ENCODE measurements around the gene MDFIC2.

The MDFIC2 gene

GRCh38 chr3:70189884-70190473 is 122.5 kb downstream of the MDFIC2 start:
- Mint-ChIP-seq H3K4me1 (peaks cover 10% of the 10 kb centered on the region), H3K9me3 (no peaks in the 10 kb centered on the region), H3K27me3 (ENCODE audit: low read depth, poor library complexity) (peaks cover 3% of the 10 kb centered on the region), H3K27ac (no peak overlapping the region), H3K4me3 (no peak overlapping the region), H3K36me3 (ENCODE audit: low read depth) (no peaks in the 10 kb centered on the region)
- no peak for DNase-seq
- no peak for TF ChIP-seq CTCF (IDR thresholded peaks at IDR 0.05)

GRCh38 chr3:70186221-70186620 is 126.2 kb downstream of the MDFIC2 start:
- DNase-seq, result no peak
- Mint-ChIP-seq H3K27ac (no peak overlapping the region), H3K36me3 (ENCODE audit: low read depth) (no peaks in the 10 kb centered on the region)

GRCh38 chr3:70185661-70186060 is 126.8 kb downstream of the MDFIC2 start:
- Mint-ChIP-seq H3K36me3 (ENCODE audit: low read depth) (no peaks in the 10 kb centered on the region), H3K4me1 (peaks cover 9% of the 10 kb centered on the region), H3K27ac (no peak overlapping the region), H3K4me3 (no peak overlapping the region), H3K27me3 (ENCODE audit: low read depth, poor library complexity) (peaks cover 3% of the 10 kb centered on the region), H3K9me3 (no peaks in the 10 kb centered on the region)
- DNase-seq, result no peak
- no peak for TF ChIP-seq CTCF (IDR thresholded peaks at IDR 0.05)

More at GRCh38 chr3:70186221-70186620, 126.2 kb downstream of the MDFIC2 start:
- H3K27me3 Mint-ChIP-seq (ENCODE audit: low read depth, poor library complexity), result peaks cover 3% of the 10 kb centered on the region
- peaks cover 9% of the 10 kb centered on the region for H3K4me1 Mint-ChIP-seq
- no peak for TF ChIP-seq CTCF (IDR thresholded peaks at IDR 0.05)
- H3K4me3 Mint-ChIP-seq, result no peak overlapping the region
- H3K9me3 Mint-ChIP-seq, result no peaks in the 10 kb centered on the region

GRCh38 chr3:70183781-70184504 is 128.5 kb downstream of the MDFIC2 start:
- TF ChIP-seq CTCF (IDR thresholded peaks at IDR 0.05), result no peak
- Mint-ChIP-seq H3K4me1 (peaks cover 9% of the 10 kb centered on the region), H3K9me3 (no peaks in the 10 kb centered on the region), H3K4me3 (no peak overlapping the region), H3K27ac (no peak overlapping the region), H3K36me3 (ENCODE audit: low read depth) (no peaks in the 10 kb centered on the region), H3K27me3 (ENCODE audit: low read depth, poor library complexity) (peaks cover 6% of the 10 kb centered on the region)
- no peak for DNase-seq

GRCh38 chr3:70182166-70182565 is 130.3 kb downstream of the MDFIC2 start:
- Mint-ChIP-seq H3K27me3 (ENCODE audit: low read depth, poor library complexity) (peaks cover 6% of the 10 kb centered on the region), H3K27ac (peak overlapping the region; percentile 90), H3K9me3 (no peaks in the 10 kb centered on the region), H3K4me1 (peaks cover 9% of the 10 kb centered on the region), H3K4me3 (no peak overlapping the region), H3K36me3 (ENCODE audit: low read depth) (no peaks in the 10 kb centered on the region)
- TF ChIP-seq CTCF (IDR thresholded peaks at IDR 0.05), result no peak
- DNase-seq, result no peak

GRCh38 chr3:70180664-70181063 is 131.8 kb downstream of the MDFIC2 start:
- no peak for DNase-seq
- Mint-ChIP-seq H3K4me1 (peaks cover 9% of the 10 kb centered on the region), H3K27me3 (ENCODE audit: low read depth, poor library complexity) (peaks cover 6% of the 10 kb centered on the region), H3K36me3 (ENCODE audit: low read depth) (no peaks in the 10 kb centered on the region), H3K4me3 (no peak overlapping the region), H3K27ac (no peak overlapping the region), H3K9me3 (no peaks in the 10 kb centered on the region)
- TF ChIP-seq CTCF (IDR thresholded peaks at IDR 0.05), result no peak

All from nephron progenitor cell (in vitro differentiated cells).